CD14-positive monocyte (primary cell): ENCODE data around the gene SMIM10L1. TPM values are rescaled to one million over a fixed set of nuclear protein-coding genes. Genes with fewer than 3 reads are reported as not detected.

Experiments
- DNase-seq, 3 donors: peaks; one replicate each; pipeline ENCODE4 v3.0.0-alpha.2; 2011 to 2022
- H2AFZ ChIP-seq: 2 replicates; pipeline ENCODE4 v1.6.0; 2012; ENCODE audit warnings: mild to moderate bottlenecking, low read depth, low read length, inconsistent platforms; ENCODE audit not compliant: insufficient read depth, poor library complexity, severe bottlenecking
- H3K27ac ChIP-seq, 2 donors: 1 replicate in 1 of 2; 2 replicates in 1 of 2; pipeline ENCODE4 v1.5.1; 2012 to 2013; ENCODE audit warnings: low read length in 2 of 2, control low read depth in 1 of 2, inconsistent platforms in 1 of 2, low read depth in 1 of 2, mild to moderate bottlenecking in 1 of 2
- H3K27me3 ChIP-seq, 2 donors: one replicate each; pipeline versions ENCODE4 v1.6.0 to v1.6.1; 2011 to 2013; ENCODE audit warnings: low read length in 2 of 2; ENCODE audit not compliant: control insufficient read depth in 2 of 2, insufficient read depth in 2 of 2
- H3K36me3 ChIP-seq, 2 donors: replicated peaks in 1 of 2; 1 replicate in 1 of 2; 2 replicates in 1 of 2; pipeline versions ENCODE4 v1.5.1 to v1.6.1; 2012 to 2013; ENCODE audit warnings: low read length in 2 of 2, control low read depth in 1 of 2, inconsistent platforms in 1 of 2, mild to moderate bottlenecking in 1 of 2; ENCODE audit not compliant: insufficient read depth in 2 of 2, control insufficient read depth in 1 of 2
- H3K4me1 ChIP-seq, 2 donors: 1 replicate in 1 of 2; 2 replicates in 1 of 2; pipeline versions ENCODE4 v1.5.1 to v1.6.1; 2012 to 2013; ENCODE audit warnings: low read length in 2 of 2, control low read depth in 1 of 2, inconsistent platforms in 1 of 2, mild to moderate bottlenecking in 1 of 2, moderate library complexity in 1 of 2; ENCODE audit not compliant: insufficient read depth in 2 of 2, control insufficient read depth in 1 of 2
- H3K4me2 ChIP-seq: replicated peaks from 2 replicates; pipeline ENCODE3; 2012; ENCODE audit warnings: low read length, moderate library complexity, mild to moderate bottlenecking; ENCODE audit not compliant: poor library complexity, severe bottlenecking; ENCODE audit errors: extremely low read depth
- H3K4me3 ChIP-seq, 3 experiments: fragments of 200-600 bp in 1 of 3; sonication (generic) in 1 of 3; replicated peaks in 1 of 3; 1 replicate in 2 of 3; 2 replicates in 1 of 3; pipeline ENCODE4 v1.5.1; 2011 to 2013; ENCODE audit warnings: low read length in 3 of 3, mild to moderate bottlenecking in 3 of 3, control low read depth in 2 of 3, low read depth in 2 of 3, inconsistent platforms in 1 of 3, moderate library complexity in 1 of 3
- H3K79me2 ChIP-seq: 2 replicates; pipeline ENCODE4 v1.6.0; 2012; ENCODE audit warnings: mild to moderate bottlenecking, control low read depth, inconsistent platforms, low read length, moderate library complexity; ENCODE audit not compliant: insufficient read depth
- H3K9ac ChIP-seq: 2 replicates; pipeline ENCODE4 v1.6.0; 2017; ENCODE audit warnings: low read length, mild to moderate bottlenecking; ENCODE audit not compliant: insufficient read depth, poor library complexity, severe bottlenecking
- H3K9me3 ChIP-seq, 2 donors: replicated peaks in 1 of 2; 1 replicate in 1 of 2; 2 replicates in 1 of 2; pipeline versions ENCODE4 v1.5.1 to v1.6.1; 2012 to 2013; ENCODE audit warnings: low read length in 2 of 2, control low read depth in 1 of 2; ENCODE audit not compliant: control insufficient read depth in 1 of 2, insufficient read depth in 1 of 2
- H4K20me1 ChIP-seq: 2 replicates; pipeline ENCODE4 v1.6.0; 2012; ENCODE audit warnings: mild to moderate bottlenecking, low read length, control low read depth, moderate library complexity; ENCODE audit not compliant: insufficient read depth
- H3K27ac Mint-ChIP-seq, 7 donors: one replicate each; pipeline ENCODE4 v1.8.0; 2020; ENCODE audit warnings: mild to moderate bottlenecking in 7 of 7, mixed read lengths in 7 of 7, moderate library complexity in 6 of 7, inconsistent platforms in 2 of 7
- H3K27me3 Mint-ChIP-seq, 3 donors: one replicate each; pipeline ENCODE4 v1.8.0; 2021 to 2022; ENCODE audit warnings: low read depth in 3 of 3, mild to moderate bottlenecking in 3 of 3, mixed read lengths in 3 of 3, moderate library complexity in 3 of 3, inconsistent platforms in 1 of 3
- H3K36me3 Mint-ChIP-seq, 2 donors: one replicate each; pipeline ENCODE4 v1.8.0; 2020; ENCODE audit warnings: mixed read lengths in 2 of 2, inconsistent platforms in 1 of 2, mild to moderate bottlenecking in 1 of 2
- H3K4me1 Mint-ChIP-seq: one replicate; pipeline ENCODE4 v1.8.0; 2020; ENCODE audit warnings: mild to moderate bottlenecking, mixed read lengths
- H3K4me3 Mint-ChIP-seq, 2 donors: one replicate each; pipeline ENCODE4 v1.8.0; 2020; ENCODE audit warnings: mild to moderate bottlenecking in 2 of 2, mixed read lengths in 2 of 2, moderate library complexity in 1 of 2
- H3K9me3 Mint-ChIP-seq, 7 donors: one replicate each; pipeline ENCODE4 v1.8.0; 2020 to 2022; ENCODE audit warnings: mixed read lengths in 7 of 7, mild to moderate bottlenecking in 6 of 7, moderate library complexity in 6 of 7, inconsistent platforms in 2 of 7
- CTCF ChIP-seq: fragments of 200-600 bp; IDR thresholded peaks from one replicate; pipeline ENCODE4 v1.8.0; 2022; ENCODE audit warnings: antibody characterized with exemption, mild to moderate bottlenecking
- WGBS: methylation state at CpG from one replicate; pipeline ENCODE4 v1.1.5; 2013; ENCODE audit warnings: missing lambda C conversion rate; ENCODE audit not compliant: insufficient coverage; 5-methylcytosine and 5-hydroxymethylcytosine counted together
- intact Hi-C, 2 donors: fragments of 100-400 bp; cut with micrococcal nuclease; formaldehyde crosslinking; loops; one replicate each; pipeline versions ENCODE4 v1.15.0 to v1.15.1; 2023
- polyA plus RNA-seq, 3 donors: library from polyadenylated mRNA; depleted of rRNA in 1 of 3; unstranded in 2 of 3; stranded (reverse) in 1 of 3; fragments of 300-500 nt in 2 of 3; fragments of >200 nt in 1 of 3; fragmentation: Illumina TruSeq in 2 of 3; gene quantifications; 1 replicate in 2 of 3; 2 replicates in 1 of 3; pipeline ENCODE4 v1.2.3, GENCODE V29; 2012 to 2021

Gene SMIM10L1
- polyA plus RNA-seq, 3 donors, result 1.4 to 7.8 (median 7.3) TPM

GRCh38 chr12:11133816-11134215 is 37.2 kb upstream of the SMIM10L1 start:
- Histone ChIP-seq H3K9ac (no peak overlapping the region), H3K4me1 (no peaks in the 10 kb centered on the region), H3K27me3 (no peaks in the 10 kb centered on the region), H2AFZ (no peak overlapping the region), H3K36me3 (peaks cover 0 to 2% of the 10 kb centered on the region in 2 donors), H3K79me2 (peaks cover 11% of the 10 kb centered on the region), H3K27ac (no peak overlapping the region), H4K20me1 (peaks cover 3% of the 10 kb centered on the region), H3K4me3 (no peak overlapping the region), H3K9me3 (peaks cover under 1 to 3% of the 10 kb centered on the region in 2 donors), H3K4me2 (no peak overlapping the region)
- Mint-ChIP-seq H3K27ac (no peak overlapping the region), H3K4me1 (peaks cover 8% of the 10 kb centered on the region), H3K9me3 (peaks cover 0 to 11% (median 3%) of the 10 kb centered on the region in 7 donors), H3K27me3 (peaks cover 0 to 2% (median 0%) of the 10 kb centered on the region in 3 donors), H3K36me3 (peaks cover 9 to 13% of the 10 kb centered on the region in 2 donors), H3K4me3 (no peak overlapping the region)
- DNase-seq, result no peak
- intact Hi-C loops, result no loop called here
- TF ChIP-seq CTCF, result no peak
- WGBS, result no CpG with 5 or more reads among the region's 2 CpGs

GRCh38 chr12:11134305-11134704 is 36.7 kb upstream of the SMIM10L1 start, which contains the start of gene TAS2R30:
TSS of gene TAS2R30 (minus strand) at chr12:11134644. CDS start at chr12:11134244, 400 bp downstream.
- WGBS, result no CpG with 5 or more reads among the region's 3 CpGs
- Mint-ChIP-seq H3K27me3 (peaks cover 0 to 2% (median 0%) of the 10 kb centered on the region in 3 donors), H3K4me1 (peaks cover 8% of the 10 kb centered on the region), H3K4me3 (no peak within 1 kb of the TSS), H3K9me3 (peaks cover 0 to 8% (median 0%) of the 10 kb centered on the region in 7 donors), H3K27ac (no peak within 1 kb of the TSS), H3K36me3 (peaks cover 5 to 8% of the 10 kb centered on the region in 2 donors)
- Histone ChIP-seq H3K27ac (no peak within 1 kb of the TSS), H3K4me1 (no peaks in the 10 kb centered on the region), H3K4me3 (no peak within 1 kb of the TSS), H3K9me3 (no peaks in the 10 kb centered on the region), H2AFZ (no peak within 1 kb of the TSS), H3K36me3 (no peaks in the 10 kb centered on the region), H3K9ac (no peak within 1 kb of the TSS), H3K4me2 (no peak within 1 kb of the TSS), H3K27me3 (no peaks in the 10 kb centered on the region), H4K20me1 (peaks cover 3% of the 10 kb centered on the region), H3K79me2 (peaks cover 11% of the 10 kb centered on the region)
- intact Hi-C loops, result no loop called here
- no peak for TF ChIP-seq CTCF
- no peak for DNase-seq
